Measurements from ENCODE around the gene TMCO5A. TPM values are rescaled to one million over a fixed set of nuclear protein-coding genes. Genes with fewer than 3 reads are reported as not detected.

The TMCO5A gene
- not detected for total RNA-seq
- polyA plus RNA-seq (ENCODE audit: insufficient read depth in 1 of 8, insufficient read length in 8 of 8, low replicate concordance in 1 of 8): under 1 TPM in 1 of 8 donors, not detected in 7; 0.10 TPM
- long read RNA-seq, donor 1: 0 reads
- long read RNA-seq, donor 2: 0 reads
- long read RNA-seq, donor 3: 0 reads
- long read RNA-seq, donor 4: 0 reads
- long read RNA-seq, donor 5: 0 reads
- long read RNA-seq, donor 6: 0 reads
- long read RNA-seq, donor 7: 0 reads
- long read RNA-seq, donor 8: 0 reads
- long read RNA-seq, donor 9: 0 reads
- long read RNA-seq, donor 10: 0 reads
- long read RNA-seq, donor 11: 0 reads

DNA sequence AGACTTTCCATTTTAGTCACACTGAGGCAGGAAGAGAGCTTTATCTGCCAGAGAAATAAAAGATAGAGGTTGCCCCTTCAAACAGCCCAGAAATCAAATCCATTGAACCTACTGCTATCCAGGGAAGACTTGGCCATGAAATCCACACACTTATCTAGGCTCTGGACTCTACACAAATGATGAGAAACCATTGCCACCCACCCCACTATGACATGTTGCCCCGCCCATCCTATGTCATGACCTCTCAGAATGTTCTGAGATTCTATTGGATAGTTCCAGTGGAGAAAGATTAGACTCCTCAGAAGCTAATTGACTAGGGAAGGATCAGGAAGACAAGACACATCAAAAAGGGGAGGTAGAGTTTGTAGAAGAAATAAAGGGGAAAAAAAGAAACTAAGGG, at the start of gene TMCO5A:
TMCO5A (plus strand) TSS at position 301 of the 400 bp plus-strand sequence. CDS start 1,684 bp downstream, outside the sequence.
- no CpG with 5 or more reads among the region's 1 CpG for WGBS (ENCODE audit: insufficient coverage)

DNA sequence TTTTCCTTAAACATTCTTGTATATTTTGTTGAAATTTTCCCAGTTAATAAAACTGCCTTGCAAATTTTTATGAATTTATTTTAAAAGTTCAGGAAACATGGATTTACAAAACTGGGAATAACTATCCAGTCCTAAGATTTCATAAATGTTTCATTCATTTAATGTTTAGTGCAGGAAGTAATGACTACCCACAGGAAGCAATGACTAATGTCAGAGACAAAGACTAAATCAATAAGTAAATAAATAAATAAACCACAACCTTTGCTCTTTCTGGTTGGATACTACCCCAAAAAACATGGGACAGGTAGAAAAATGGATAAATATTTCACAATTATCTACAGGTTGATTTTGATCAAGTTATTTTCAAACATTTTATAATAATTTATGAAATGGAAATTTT, 48.8 kb upstream of the TMCO5A start:
- Histone ChIP-seq H3K36me3 (ENCODE audit: control insufficient read depth, insufficient read depth, low read length) (no peaks in the 10 kb centered on the region), H3K4me3 (ENCODE audit: low read length) (no peak overlapping the region), H3K9me3 (replicated peaks; ENCODE audit: control insufficient read depth, low read depth, low read length) (no peaks in the 10 kb centered on the region), H3K4me1 (ENCODE audit: control insufficient read depth, insufficient read depth, low read length) (no peaks in the 10 kb centered on the region), H3K27me3 (ENCODE audit: control insufficient read depth, insufficient read depth, low read length) (no peaks in the 10 kb centered on the region), H3K27ac (ENCODE audit: low read length) (no peak overlapping the region)
- DNase-seq: no peak

More for the DNA sequence above, at the start of gene TMCO5A:
- H3K4me3 ChIP-seq (ENCODE audit: low read length): no peak within 1 kb of the TSS
- no peak within 1 kb of the TSS for H3K27ac ChIP-seq (ENCODE audit: low read length)
- no peaks in the 10 kb centered on the region for H3K27me3 ChIP-seq (ENCODE audit: control insufficient read depth, insufficient read depth, low read length)
- H3K36me3 ChIP-seq (ENCODE audit: control insufficient read depth, insufficient read depth, low read length): no peaks in the 10 kb centered on the region
- no peaks in the 10 kb centered on the region for H3K9me3 ChIP-seq (replicated peaks; ENCODE audit: control insufficient read depth, low read depth, low read length)
- no peak for DNase-seq
- H3K4me1 ChIP-seq (ENCODE audit: control insufficient read depth, insufficient read depth, low read length): no peaks in the 10 kb centered on the region

DNA sequence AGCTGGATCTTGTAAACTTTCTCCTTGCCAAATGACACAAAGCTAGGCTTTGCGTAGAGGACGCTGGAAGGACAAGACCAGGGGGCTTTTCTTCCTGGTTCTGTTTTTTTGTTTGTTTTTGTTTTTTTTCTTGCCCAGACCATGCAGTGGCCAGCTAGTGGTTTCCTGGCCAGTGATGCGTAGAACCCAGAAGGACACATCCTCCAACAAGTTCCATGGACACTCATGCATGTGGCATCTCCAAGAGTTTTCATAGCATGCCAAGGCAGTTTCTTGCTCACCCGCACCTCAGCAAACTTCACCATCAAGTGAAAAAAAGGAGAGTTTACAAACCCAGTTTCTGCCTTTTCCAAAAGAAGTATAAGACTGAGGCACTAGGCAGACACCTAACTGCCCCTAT, 46.1 kb upstream of the TMCO5A start:
- no peak for DNase-seq
- Histone ChIP-seq H3K27me3 (ENCODE audit: control insufficient read depth, insufficient read depth, low read length) (no peaks in the 10 kb centered on the region), H3K27ac (ENCODE audit: low read length) (no peak overlapping the region), H3K4me1 (ENCODE audit: control insufficient read depth, insufficient read depth, low read length) (no peaks in the 10 kb centered on the region), H3K9me3 (replicated peaks; ENCODE audit: control insufficient read depth, low read depth, low read length) (no peaks in the 10 kb centered on the region), H3K36me3 (ENCODE audit: control insufficient read depth, insufficient read depth, low read length) (no peaks in the 10 kb centered on the region), H3K4me3 (ENCODE audit: low read length) (no peak overlapping the region)
- no CpG with 5 or more reads among the region's 4 CpGs for WGBS (ENCODE audit: insufficient coverage)

DNA sequence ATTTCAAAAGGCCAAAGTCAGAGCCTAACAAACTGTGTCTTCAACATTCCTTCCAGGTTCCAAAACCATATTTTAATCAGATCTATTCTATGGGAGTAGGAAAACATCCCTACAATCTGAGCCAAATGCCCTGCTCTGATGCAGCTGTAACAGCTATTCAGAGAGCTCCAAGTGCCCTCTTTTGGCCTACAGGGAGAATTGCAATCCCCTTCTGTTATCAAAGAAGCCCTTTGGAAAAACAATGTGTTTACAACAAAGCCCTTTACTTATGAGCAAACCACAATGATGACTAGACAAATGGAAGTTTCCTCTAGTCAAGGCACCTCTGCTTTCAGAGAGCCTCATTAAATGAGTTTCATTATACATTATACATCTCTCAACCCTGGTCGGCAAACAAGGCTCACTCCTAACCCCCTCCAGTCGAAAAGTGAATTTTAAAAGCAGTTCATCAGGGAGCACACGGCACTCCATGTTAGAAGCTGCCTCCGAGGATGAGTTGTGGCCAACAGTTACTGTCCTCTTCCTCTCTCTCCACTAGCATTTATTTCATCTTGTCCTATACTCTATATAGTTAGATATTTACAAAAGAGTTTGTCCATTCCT, 42.6 kb upstream of the TMCO5A start:
- DNase-seq: peak; percentile 57
- H3K27me3 ChIP-seq (ENCODE audit: control insufficient read depth, insufficient read depth, low read length): no peaks in the 10 kb centered on the region
- H3K36me3 ChIP-seq (ENCODE audit: control insufficient read depth, insufficient read depth, low read length): no peaks in the 10 kb centered on the region
- no peaks in the 10 kb centered on the region for H3K9me3 ChIP-seq (replicated peaks; ENCODE audit: control insufficient read depth, low read depth, low read length)
- no peaks in the 10 kb centered on the region for H3K4me1 ChIP-seq (ENCODE audit: control insufficient read depth, insufficient read depth, low read length)
- H3K4me3 ChIP-seq (ENCODE audit: low read length): no peak overlapping the region
- WGBS (ENCODE audit: insufficient coverage): 40% methylated on average over 2 of the region's 4 CpGs
- no peak overlapping the region for H3K27ac ChIP-seq (ENCODE audit: low read length)

DNA sequence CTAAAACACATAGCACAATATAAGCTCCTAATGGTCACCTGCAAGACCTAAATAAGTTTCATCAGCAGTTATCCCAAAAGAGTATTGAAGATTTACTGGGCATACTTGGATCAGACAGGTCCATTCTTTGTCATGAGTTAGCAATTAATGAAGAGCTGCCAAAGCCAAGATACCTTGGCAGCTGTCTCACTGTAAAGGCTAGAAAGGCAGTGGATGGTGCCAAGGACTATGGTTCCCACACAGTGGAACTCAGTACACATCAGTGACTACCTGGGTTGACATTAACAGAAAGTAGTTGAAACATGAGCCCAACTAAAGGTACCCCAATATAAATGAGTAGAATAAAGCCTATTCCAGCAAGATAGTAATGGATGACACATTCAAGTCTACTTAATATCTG, 41.1 kb upstream of the TMCO5A start:
- Histone ChIP-seq H3K36me3 (ENCODE audit: control insufficient read depth, insufficient read depth, low read length) (no peaks in the 10 kb centered on the region), H3K4me1 (ENCODE audit: control insufficient read depth, insufficient read depth, low read length) (no peaks in the 10 kb centered on the region), H3K27ac (ENCODE audit: low read length) (no peak overlapping the region), H3K4me3 (ENCODE audit: low read length) (no peak overlapping the region), H3K9me3 (replicated peaks; ENCODE audit: control insufficient read depth, low read depth, low read length) (no peaks in the 10 kb centered on the region), H3K27me3 (ENCODE audit: control insufficient read depth, insufficient read depth, low read length) (no peaks in the 10 kb centered on the region)
- DNase-seq: no peak

DNA sequence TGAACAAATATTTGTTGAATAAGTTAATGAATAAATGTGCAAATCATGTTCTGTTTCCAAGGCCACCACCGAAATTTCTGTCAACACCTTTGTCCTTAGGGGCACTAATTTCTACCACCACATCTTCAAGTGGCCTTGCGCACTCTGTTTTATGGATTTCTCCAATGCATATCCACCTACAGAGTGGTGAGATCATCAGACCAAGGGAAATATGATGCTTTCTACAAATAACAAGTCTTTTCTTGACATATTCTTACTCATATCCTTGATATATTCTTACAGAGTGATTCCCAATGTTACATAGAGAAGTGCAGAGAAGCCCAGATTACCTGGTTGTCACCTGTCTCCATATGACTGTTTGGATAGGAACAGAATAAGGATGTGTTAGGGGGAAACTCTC, 36.1 kb upstream of the TMCO5A start:
- no peak overlapping the region for H3K27ac ChIP-seq (ENCODE audit: low read length)
- WGBS (ENCODE audit: insufficient coverage): no CpG with 5 or more reads among the region's 2 CpGs
- no peak for DNase-seq
- no peaks in the 10 kb centered on the region for H3K9me3 ChIP-seq (replicated peaks; ENCODE audit: control insufficient read depth, low read depth, low read length)
- H3K4me3 ChIP-seq (ENCODE audit: low read length): no peak overlapping the region
- no peaks in the 10 kb centered on the region for H3K36me3 ChIP-seq (ENCODE audit: control insufficient read depth, insufficient read depth, low read length)
- H3K27me3 ChIP-seq (ENCODE audit: control insufficient read depth, insufficient read depth, low read length): no peaks in the 10 kb centered on the region
- H3K4me1 ChIP-seq (ENCODE audit: control insufficient read depth, insufficient read depth, low read length): no peaks in the 10 kb centered on the region

DNA sequence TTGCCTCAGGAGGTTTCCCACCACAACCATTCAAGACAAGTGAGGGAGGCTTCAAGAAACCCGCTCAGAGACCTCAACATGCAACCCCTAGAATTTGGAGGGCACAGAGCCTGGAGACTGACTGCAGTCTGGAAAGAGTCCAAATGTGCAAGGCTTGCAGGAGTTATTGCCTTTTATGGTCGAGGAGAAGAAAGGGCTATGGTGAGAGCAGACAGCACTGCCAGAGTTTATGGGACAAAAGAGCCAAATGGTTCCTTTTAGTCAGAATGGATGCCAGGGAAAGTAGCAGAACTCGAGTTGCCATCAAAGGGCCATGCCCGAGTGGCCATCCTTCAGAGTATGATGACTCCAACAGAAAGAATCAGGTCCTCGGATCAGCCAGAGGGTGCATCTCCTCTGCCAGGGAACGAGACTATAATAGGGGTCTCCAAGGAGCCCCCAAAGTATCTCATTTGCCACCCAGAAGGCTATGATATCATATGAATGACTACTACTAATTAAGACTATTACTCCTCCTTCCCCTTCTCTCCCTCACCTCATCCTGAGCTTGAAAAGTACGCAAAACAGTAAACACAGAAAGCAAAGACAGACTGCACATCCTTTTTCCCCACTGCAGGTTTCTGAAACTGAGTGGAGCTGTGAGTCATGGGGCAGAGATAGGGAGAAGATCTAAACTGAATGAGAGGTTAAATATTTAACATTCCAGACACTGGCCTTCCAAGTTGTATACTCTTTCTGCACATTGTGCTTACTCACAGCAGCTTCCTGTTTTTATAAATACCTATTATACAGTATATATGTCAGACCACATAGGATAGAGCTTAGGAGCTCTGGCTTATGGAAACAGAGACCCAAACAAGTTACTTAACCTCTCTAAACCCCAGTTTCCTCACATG, 33.9 kb upstream of the TMCO5A start:
- no peak for DNase-seq
- H3K27me3 ChIP-seq (ENCODE audit: control insufficient read depth, insufficient read depth, low read length): no peaks in the 10 kb centered on the region
- no peak overlapping the region for H3K27ac ChIP-seq (ENCODE audit: low read length)
- no peaks in the 10 kb centered on the region for H3K9me3 ChIP-seq (replicated peaks; ENCODE audit: control insufficient read depth, low read depth, low read length)
- H3K4me3 ChIP-seq (ENCODE audit: low read length): no peak overlapping the region
- WGBS (ENCODE audit: insufficient coverage): 63% methylated on average over 5 of the region's 7 CpGs
- no peaks in the 10 kb centered on the region for H3K36me3 ChIP-seq (ENCODE audit: control insufficient read depth, insufficient read depth, low read length)
- no peaks in the 10 kb centered on the region for H3K4me1 ChIP-seq (ENCODE audit: control insufficient read depth, insufficient read depth, low read length)

DNA sequence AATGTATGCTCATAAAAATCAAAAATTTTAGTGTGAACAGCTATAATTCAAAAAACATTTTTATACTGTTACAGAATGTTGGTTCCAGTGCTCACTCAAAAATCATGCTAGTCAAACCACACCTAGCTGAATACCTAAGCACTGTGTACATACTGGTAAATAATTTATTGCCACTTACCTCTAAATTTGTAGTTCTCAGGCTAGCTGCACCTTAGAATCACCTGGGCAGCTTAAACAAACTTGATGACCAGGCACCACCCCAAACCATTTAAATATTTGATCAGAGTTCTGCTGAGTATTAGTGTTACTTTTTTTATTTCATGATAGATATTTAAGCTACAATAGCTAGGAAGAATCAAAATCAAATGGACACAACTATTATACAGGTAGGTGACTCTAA, 32.3 kb upstream of the TMCO5A start:
- Histone ChIP-seq H3K36me3 (ENCODE audit: control insufficient read depth, insufficient read depth, low read length) (no peaks in the 10 kb centered on the region), H3K27ac (ENCODE audit: low read length) (no peak overlapping the region), H3K4me3 (ENCODE audit: low read length) (no peak overlapping the region), H3K27me3 (ENCODE audit: control insufficient read depth, insufficient read depth, low read length) (no peaks in the 10 kb centered on the region), H3K4me1 (ENCODE audit: control insufficient read depth, insufficient read depth, low read length) (no peaks in the 10 kb centered on the region), H3K9me3 (replicated peaks; ENCODE audit: control insufficient read depth, low read depth, low read length) (no peaks in the 10 kb centered on the region)
- no peak for DNase-seq

DNA sequence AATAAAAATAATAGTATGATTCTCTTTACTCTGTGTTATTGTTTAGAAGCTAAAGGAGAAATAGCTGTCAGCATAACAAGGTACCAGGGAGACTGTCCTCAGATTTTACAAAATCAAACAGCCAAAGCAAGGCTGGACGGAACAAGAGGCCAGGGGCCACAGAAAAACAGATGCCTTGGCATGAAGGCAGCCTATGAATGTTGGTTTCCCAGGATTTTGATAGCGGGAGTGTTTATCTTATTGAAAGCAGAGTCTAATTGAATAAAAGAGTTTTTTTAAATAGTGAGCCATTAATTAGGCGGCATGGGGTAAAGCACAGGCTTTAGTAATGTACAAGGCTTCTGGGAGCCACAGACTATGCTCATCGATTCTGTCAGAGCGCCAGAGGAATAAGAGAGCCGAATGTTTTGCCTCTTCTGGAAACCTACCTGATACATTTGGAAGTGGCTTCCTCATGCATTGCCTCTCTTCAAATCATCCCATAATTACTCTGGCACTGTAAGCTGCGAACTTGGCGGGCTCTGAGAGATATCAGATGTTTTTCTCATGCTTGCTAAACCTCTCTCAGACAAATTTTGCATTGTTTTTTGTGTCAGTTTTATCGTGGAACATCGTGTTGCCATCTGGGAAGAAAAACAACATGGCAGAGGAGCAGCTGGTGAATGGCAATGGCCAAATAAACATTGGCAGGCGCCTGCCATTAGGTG, 30.4 kb upstream of the TMCO5A start:
- DNase-seq: no peak
- Histone ChIP-seq H3K27me3 (ENCODE audit: control insufficient read depth, insufficient read depth, low read length) (no peaks in the 10 kb centered on the region), H3K27ac (ENCODE audit: low read length) (no peak overlapping the region), H3K36me3 (ENCODE audit: control insufficient read depth, insufficient read depth, low read length) (no peaks in the 10 kb centered on the region), H3K9me3 (replicated peaks; ENCODE audit: control insufficient read depth, low read depth, low read length) (no peaks in the 10 kb centered on the region), H3K4me3 (ENCODE audit: low read length) (no peak overlapping the region), H3K4me1 (ENCODE audit: control insufficient read depth, insufficient read depth, low read length) (no peaks in the 10 kb centered on the region)
- WGBS (ENCODE audit: insufficient coverage): 87% methylated on average over 9 of the region's 11 CpGs

DNA sequence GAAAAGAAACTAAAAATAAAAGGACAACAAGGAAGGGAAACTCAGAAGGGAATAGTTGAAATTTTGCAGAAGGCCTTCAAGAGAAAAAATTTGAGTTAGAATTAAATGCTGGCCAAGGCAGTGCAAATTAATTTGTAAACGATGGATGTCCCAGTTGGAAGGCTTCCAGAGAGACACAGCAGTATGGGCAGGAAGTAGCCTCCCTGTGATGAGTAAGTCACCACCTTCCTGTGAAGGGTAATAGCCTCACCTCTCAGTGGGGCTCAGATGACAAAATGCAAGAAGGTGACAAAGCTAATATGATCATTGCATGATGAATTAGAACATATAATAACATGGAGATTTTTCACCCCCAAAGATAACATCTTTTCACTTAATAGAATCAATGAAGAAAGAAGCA, 27.3 kb upstream of the TMCO5A start:
- H3K9me3 ChIP-seq (replicated peaks; ENCODE audit: control insufficient read depth, low read depth, low read length): no peaks in the 10 kb centered on the region
- no peak overlapping the region for H3K27ac ChIP-seq (ENCODE audit: low read length)
- H3K27me3 ChIP-seq (ENCODE audit: control insufficient read depth, insufficient read depth, low read length): no peaks in the 10 kb centered on the region
- WGBS (ENCODE audit: insufficient coverage): 29% methylated on average over 1 of the region's 1 CpG
- H3K4me3 ChIP-seq (ENCODE audit: low read length): no peak overlapping the region
- DNase-seq: no peak
- no peaks in the 10 kb centered on the region for H3K4me1 ChIP-seq (ENCODE audit: control insufficient read depth, insufficient read depth, low read length)
- H3K36me3 ChIP-seq (ENCODE audit: control insufficient read depth, insufficient read depth, low read length): no peaks in the 10 kb centered on the region

All from muscle of leg (tissue), 16 donors.